GM18861 (cell line): ENCODE measurements around the gene NLRP8.
"Not testable (repeated sequence)": the region's sequence is repeated elsewhere in the genome, so short reads cannot be mapped to it uniquely, and the experiment has no call there.

Experiments
- ATAC-seq: cut with Tn5 transposase; IDR thresholded peaks from one replicate; pipeline ENCODE4 v1.9.1; 2021; ENCODE audit not compliant: unreplicated experiment

NLRP8 gene

GRCh38 chr19:55962186-55962585 lies 14.6 kb downstream of the NLRP8 start:
- ATAC-seq = no peak

DNA sequence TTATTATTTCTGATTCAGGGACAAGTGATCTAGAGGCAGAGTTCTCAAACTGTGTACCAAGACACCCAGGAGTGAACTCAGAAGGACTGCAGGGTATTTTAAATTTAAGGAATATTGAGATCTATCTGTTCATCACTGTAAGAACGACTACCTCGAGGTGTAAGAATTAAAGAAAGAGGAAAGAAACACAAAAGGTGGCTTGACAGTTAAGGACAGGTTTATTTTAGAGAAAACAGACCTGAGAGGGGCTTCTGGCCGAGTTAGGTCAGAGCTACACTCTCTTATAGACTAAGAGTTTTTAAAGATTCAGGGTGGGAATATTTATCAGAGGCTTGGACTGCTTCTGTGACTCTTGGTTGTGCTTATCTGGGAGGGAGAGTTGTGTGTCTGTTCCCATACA lies 26.4 kb downstream of the NLRP8 start:
- no peak for ATAC-seq

DNA sequence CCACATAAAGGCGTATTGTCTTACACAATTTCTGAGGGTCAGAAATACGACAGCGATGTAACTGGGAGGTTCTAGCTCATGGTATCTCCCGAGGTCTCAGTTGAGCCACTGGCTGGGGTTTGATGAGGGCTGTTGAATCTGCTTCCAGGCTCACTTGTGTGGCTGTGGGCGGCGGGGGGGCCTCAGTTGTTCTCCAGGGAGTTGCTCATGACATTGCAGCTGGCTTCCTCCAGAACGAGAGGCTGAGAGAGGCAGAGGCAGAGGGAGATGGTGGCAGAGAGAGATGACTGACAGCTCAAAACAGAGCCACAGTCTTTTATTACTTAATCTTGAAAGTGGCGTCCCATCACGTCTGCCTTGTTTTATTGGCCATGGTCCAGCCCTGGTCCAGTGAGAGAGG lies 32.8 kb downstream of the NLRP8 start:
- ATAC-seq = no peak

DNA sequence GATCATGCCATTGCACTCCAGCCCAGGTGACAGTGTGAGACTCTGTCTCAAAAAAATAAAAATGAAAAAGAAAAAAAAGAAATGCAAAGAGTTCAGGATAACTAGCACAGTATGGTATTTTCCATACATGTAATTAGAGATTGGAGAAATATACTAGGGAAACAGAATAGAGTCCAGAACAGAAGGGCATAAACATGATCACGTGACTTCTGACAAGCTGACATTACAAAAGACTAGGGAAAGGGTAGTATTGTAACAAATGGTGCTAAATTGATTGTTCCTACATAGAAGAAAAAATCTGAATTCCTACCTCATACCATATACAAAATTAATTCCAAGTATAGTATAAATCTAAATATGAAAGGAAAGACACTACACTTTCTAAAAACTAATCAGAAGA lies 37.6 kb downstream of the NLRP8 start:
- ATAC-seq = no peak

DNA sequence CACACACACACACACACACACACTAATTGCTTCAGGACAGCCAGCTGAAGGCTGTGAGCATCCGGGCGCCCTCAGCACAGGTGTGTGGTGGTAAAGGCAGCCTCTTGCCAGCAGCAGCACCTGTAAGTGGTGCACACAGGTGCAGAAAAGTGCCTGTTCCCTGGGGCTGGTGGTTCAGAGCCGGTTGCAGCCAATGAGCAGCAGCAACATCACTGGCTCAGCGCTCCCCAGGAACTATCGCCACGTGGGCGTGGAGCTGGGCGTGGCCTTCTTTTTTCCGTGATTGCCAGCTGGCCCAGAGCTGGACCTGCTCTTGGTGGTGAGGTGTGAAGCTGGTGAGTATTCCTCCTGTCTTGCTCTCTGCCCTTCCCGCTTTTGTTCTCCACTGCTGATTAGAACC lies 38.9 kb downstream of the NLRP8 start, which contains the start of gene NLRP5:
Gene NLRP5 (plus strand): TSS at position 289 of the 400 bp plus-strand sequence.
- no peak for ATAC-seq

- no peak for ATAC-seq
These were observed 43.2 kb downstream of the NLRP8 start for GRCh38 chr19:55990831-55991230.

- ATAC-seq = no peak
These were observed 45.9 kb downstream of the NLRP8 start for GRCh38 chr19:55993492-55993891.

DNA sequence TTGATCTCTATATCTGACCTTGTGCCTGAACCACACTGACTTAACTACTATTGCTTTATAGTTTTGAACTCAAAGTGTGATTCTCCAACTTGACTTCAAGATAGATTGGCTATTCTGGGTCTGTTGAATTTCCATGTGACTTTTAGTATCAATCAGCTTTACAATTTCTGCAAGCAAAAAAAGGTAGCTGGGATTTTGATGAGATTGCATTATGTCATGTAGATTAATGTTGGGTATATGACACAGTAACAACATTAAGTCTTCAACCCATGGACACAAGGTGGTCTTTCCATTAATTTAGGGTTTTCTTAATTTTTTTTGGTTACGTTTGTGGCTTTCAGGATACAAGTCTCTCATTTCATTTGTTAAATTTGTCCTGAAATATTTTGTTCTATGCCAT lies 67.1 kb downstream of the NLRP8 start:
- no peak for ATAC-seq

GRCh38 chr19:56015756-56016155 lies 68.1 kb downstream of the NLRP8 start:
- ATAC-seq = no peak

DNA sequence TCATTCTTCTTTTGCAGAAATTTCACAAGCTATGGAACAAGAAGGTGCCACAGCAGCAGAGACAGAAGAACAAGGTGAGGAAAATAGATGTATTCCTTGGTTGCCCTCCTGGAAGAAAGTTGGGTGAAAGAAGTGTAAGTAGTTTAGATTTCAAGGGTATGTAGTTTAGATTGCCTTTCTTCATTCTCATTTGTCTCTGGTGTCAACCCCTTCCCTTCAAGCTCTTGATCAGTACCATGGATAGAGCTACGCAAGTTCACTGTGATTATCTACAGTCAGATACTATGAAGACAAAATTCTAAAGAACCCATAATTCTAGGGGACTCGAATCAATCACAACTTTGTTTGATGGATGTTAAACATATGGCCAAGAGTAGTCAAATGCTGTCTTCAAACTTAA lies 71.7 kb downstream of the NLRP8 start:
- not testable (repeated sequence) for ATAC-seq

- not testable (repeated sequence) for ATAC-seq
These were observed 72.8 kb downstream of the NLRP8 start for GRCh38 chr19:56020355-56020975.

DNA sequence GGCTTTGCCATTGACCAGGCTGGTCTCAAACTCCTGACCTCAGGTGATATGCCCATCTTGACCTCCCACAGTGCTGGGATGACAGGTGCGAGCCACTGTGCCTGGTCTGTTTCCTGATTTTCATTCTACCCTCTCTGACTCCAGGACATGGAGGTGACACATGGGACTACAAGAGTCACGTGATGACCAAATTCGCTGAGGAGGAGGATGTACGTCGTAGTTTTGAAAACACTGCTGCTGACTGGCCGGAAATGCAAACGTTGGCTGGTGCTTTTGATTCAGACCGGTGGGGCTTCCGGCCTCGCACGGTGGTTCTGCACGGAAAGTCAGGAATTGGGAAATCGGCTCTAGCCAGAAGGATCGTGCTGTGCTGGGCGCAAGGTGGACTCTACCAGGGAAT lies 79.1 kb downstream of the NLRP8 start:
- no peak for ATAC-seq
